Glutamatergic neuron (in vitro differentiated cells): ENCODE data around the gene KAT14. TPM values are rescaled to one million over a fixed set of nuclear protein-coding genes. Genes with fewer than 3 reads are reported as not detected.
"Not testable (repeated sequence)": the region's sequence is repeated elsewhere in the genome, so short reads cannot be mapped to it uniquely, and the experiment has no call there.

Experiments
- DNase-seq: peaks from one replicate; pipeline ENCODE4 v3.0.0; 2022
- H3K27ac Mint-ChIP-seq: one replicate; pipeline ENCODE4 v1.8.0; 2020; ENCODE audit warnings: mild to moderate bottlenecking, mixed read lengths, inconsistent platforms; ENCODE audit not compliant: unreplicated experiment
- H3K27me3 Mint-ChIP-seq: one replicate; pipeline ENCODE4 v1.8.0; 2020; ENCODE audit warnings: mild to moderate bottlenecking, moderate library complexity, mixed read lengths, inconsistent platforms; ENCODE audit not compliant: unreplicated experiment
- H3K36me3 Mint-ChIP-seq: one replicate; pipeline ENCODE4 v1.8.0; 2020; ENCODE audit warnings: mild to moderate bottlenecking, mixed read lengths, inconsistent platforms; ENCODE audit not compliant: unreplicated experiment
- H3K4me1 Mint-ChIP-seq: one replicate; pipeline ENCODE4 v1.8.0; 2020; ENCODE audit warnings: mild to moderate bottlenecking, low read depth, mixed read lengths, inconsistent platforms; ENCODE audit not compliant: unreplicated experiment
- H3K4me3 Mint-ChIP-seq: one replicate; pipeline ENCODE4 v1.8.0; 2020; ENCODE audit warnings: mild to moderate bottlenecking, mixed read lengths, inconsistent platforms; ENCODE audit not compliant: unreplicated experiment
- H3K9me3 Mint-ChIP-seq: one replicate; pipeline ENCODE4 v1.8.0; 2020; ENCODE audit warnings: mild to moderate bottlenecking, moderate library complexity, mixed read lengths, inconsistent platforms; ENCODE audit not compliant: unreplicated experiment
- CTCF ChIP-seq: fragments of 200-600 bp; sonication (generic); IDR thresholded peaks from one replicate; pipeline ENCODE4 v1.5.0; 2021; ENCODE audit not compliant: partially characterized antibody, unreplicated experiment
- total RNA-seq: library from RNA; stranded (reverse); fragmentation: NEBNext Ultra II Directional; extraction: Animal tissue kit (Norgen Biotek cat#: 25700); gene quantifications from one replicate; pipeline ENCODE4 v1.2.1, GENCODE V29; 2021; ENCODE audit not compliant: unreplicated experiment

Gene KAT14
- total RNA-seq, 1 donor from 2014 or later: 14.2 TPM

GRCh38 chr20:18215566-18215965, 77.9 kb downstream of the KAT14 start:
- no peak for DNase-seq
- no peaks in the 10 kb centered on the region for H3K36me3 Mint-ChIP-seq
- no peak overlapping the region for H3K27ac Mint-ChIP-seq
- H3K4me3 Mint-ChIP-seq: no peak overlapping the region
- TF ChIP-seq CTCF: no peak
- peaks cover 2% of the 10 kb centered on the region for H3K4me1 Mint-ChIP-seq
- peaks cover 1% of the 10 kb centered on the region for H3K9me3 Mint-ChIP-seq
- H3K27me3 Mint-ChIP-seq: peaks cover 10% of the 10 kb centered on the region

- no peak for TF ChIP-seq CTCF
- peaks cover 3% of the 10 kb centered on the region for H3K27me3 Mint-ChIP-seq
Measured at GRCh38 chr20:18218280-18218679, 80.6 kb downstream of the KAT14 start.

GRCh38 chr20:18223409-18223808, 85.7 kb downstream of the KAT14 start:
- Mint-ChIP-seq H3K4me1 (peaks cover 5% of the 10 kb centered on the region), H3K27me3 (no peaks in the 10 kb centered on the region), H3K27ac (no peak overlapping the region), H3K4me3 (no peak overlapping the region), H3K9me3 (peaks cover 1% of the 10 kb centered on the region), H3K36me3 (no peaks in the 10 kb centered on the region)
- no peak for DNase-seq
- no peak for TF ChIP-seq CTCF

More at GRCh38 chr20:18218280-18218679, 80.6 kb downstream of the KAT14 start:
- Mint-ChIP-seq H3K36me3 (no peaks in the 10 kb centered on the region), H3K27ac (no peak overlapping the region), H3K4me3 (no peak overlapping the region), H3K9me3 (peaks cover 1% of the 10 kb centered on the region), H3K4me1 (peaks cover 2% of the 10 kb centered on the region)
- no peak for DNase-seq

- Mint-ChIP-seq H3K27me3 (no peaks in the 10 kb centered on the region), H3K27ac (no peak overlapping the region), H3K4me3 (no peak overlapping the region), H3K36me3 (no peaks in the 10 kb centered on the region), H3K9me3 (peaks cover 1% of the 10 kb centered on the region), H3K4me1 (peaks cover 5% of the 10 kb centered on the region)
- no peak for TF ChIP-seq CTCF
- no peak for DNase-seq
Measured at GRCh38 chr20:18224968-18225568, 87.4 kb downstream of the KAT14 start.

GRCh38 chr20:18225632-18226031, 88.0 kb downstream of the KAT14 start:
- no peaks in the 10 kb centered on the region for H3K27me3 Mint-ChIP-seq
- peaks cover 5% of the 10 kb centered on the region for H3K4me1 Mint-ChIP-seq
- no peak for TF ChIP-seq CTCF
- H3K9me3 Mint-ChIP-seq: peaks cover 1% of the 10 kb centered on the region
- no peak overlapping the region for H3K27ac Mint-ChIP-seq
- no peak for DNase-seq
- H3K4me3 Mint-ChIP-seq: no peak overlapping the region
- no peaks in the 10 kb centered on the region for H3K36me3 Mint-ChIP-seq

GRCh38 chr20:18226741-18227140, 89.1 kb downstream of the KAT14 start:
- not testable (repeated sequence) for H3K4me3 Mint-ChIP-seq, H3K4me1 Mint-ChIP-seq, H3K27ac Mint-ChIP-seq, H3K36me3 Mint-ChIP-seq, H3K9me3 Mint-ChIP-seq, H3K27me3 Mint-ChIP-seq, DNase-seq
